NCI-H128 (cell line): ENCODE measurements around the gene CAMSAP3.

Experiments
- DNase-seq: peaks from one replicate; lab custom pipeline; 2025; ENCODE audit not compliant: unreplicated experiment; lab: John Stamatoyannopoulos, UW

CAMSAP3 gene

DNA sequence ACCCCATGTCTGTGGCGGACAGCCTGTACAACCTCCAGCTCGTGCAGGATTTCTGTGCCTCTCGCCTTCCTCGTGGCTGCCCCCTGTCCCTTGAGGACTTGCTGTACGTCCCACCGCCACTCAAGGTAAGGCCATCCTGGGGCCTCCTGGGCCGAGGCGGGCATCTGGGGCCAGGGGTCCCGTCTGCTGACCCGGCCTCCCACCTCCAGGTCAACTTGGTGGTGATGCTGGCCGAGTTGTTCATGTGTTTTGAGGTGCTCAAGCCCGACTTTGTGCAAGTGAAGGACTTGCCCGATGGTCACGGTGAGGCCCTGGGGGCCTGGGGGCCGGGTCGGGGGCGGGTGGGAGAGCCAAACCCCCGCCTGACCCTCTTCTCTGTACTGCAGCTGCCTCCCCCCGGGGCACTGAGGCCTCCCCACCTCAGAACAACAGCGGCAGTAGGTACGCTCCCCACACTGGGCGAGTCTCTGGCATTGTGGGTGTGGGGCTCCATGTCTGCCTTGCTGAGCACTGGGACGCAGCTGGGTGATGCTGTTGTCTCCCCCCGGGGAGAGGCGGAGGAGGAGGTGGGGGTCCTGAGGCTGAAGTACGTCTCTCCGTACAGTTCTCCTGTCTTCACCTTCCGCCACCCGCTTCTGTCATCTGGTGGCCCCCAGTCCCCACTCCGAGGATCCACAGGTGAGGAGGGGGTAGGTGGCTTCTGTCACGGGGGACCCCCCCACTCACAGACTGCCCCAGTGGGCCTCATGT is 15.0 kb downstream of the CAMSAP3 start:
- no peak for DNase-seq

DNA sequence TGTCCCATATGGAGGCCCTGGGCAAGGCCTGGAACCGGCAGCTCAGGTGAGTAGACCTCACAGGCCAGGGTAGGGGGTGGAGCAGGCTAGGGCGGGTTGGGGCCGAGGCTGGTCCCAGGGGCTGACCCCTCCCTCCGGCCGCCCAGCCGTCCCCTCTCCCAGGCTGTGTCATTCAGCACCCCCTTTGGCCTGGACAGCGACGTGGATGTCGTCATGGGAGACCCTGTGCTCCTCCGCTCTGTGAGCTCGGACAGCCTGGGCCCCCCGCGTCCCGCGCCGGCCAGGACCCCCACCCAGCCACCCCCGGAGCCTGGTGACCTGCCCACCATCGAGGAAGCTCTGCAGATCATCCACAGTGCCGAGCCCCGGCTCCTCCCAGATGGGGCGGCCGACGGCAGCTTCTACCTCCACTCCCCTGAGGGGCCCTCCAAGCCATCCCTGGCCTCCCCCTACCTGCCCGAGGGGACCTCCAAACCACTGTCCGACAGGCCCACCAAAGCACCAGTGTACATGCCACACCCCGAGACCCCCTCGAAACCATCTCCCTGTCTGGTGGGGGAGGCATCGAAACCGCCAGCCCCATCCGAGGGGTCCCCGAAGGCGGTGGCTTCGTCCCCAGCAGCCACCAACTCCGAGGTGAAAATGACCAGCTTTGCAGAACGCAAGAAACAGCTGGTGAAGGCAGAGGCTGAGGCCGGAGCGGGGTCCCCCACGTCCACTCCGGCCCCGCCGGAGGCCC is 16.0 kb downstream of the CAMSAP3 start:
- no peak for DNase-seq

DNA sequence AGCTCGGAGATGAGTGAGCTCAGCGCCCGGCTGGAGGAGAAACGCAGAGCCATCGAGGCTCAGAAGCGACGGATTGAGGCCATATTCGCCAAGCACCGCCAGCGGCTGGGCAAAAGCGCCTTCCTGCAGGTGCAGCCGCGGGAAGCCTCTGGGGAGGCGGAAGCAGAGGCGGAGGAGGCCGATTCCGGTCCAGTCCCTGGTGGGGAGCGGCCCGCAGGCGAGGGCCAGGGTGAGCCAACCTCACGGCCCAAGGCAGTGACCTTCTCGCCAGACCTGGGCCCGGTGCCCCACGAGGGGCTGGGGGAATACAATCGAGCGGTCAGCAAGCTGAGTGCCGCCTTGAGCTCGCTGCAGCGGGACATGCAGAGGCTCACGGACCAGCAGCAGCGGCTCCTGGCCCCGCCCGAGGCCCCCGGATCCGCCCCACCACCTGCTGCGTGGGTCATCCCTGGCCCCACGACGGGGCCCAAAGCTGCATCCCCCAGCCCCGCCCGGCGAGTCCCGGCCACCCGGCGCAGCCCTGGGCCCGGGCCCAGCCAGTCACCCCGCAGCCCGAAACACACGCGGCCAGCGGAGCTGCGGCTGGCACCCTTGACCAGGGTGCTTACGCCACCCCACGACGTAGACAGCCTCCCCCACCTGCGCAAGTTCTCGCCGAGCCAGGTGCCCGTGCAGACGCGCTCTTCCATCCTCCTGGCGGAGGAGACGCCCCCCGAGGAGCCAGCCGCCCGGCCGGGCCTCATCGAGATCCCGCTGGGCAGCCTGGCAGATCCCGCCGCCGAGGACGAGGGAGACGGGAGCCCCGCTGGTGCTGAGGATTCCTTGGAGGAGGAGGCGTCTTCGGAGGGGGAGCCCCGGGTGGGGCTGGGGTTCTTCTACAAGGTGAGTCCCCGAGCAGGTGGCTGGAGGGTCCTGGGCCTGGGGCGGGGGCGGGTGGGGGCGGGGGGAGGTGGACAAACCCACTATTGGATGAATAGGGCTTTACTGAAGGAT is 16.9 kb downstream of the CAMSAP3 start:
- DNase-seq = no peak

DNA sequence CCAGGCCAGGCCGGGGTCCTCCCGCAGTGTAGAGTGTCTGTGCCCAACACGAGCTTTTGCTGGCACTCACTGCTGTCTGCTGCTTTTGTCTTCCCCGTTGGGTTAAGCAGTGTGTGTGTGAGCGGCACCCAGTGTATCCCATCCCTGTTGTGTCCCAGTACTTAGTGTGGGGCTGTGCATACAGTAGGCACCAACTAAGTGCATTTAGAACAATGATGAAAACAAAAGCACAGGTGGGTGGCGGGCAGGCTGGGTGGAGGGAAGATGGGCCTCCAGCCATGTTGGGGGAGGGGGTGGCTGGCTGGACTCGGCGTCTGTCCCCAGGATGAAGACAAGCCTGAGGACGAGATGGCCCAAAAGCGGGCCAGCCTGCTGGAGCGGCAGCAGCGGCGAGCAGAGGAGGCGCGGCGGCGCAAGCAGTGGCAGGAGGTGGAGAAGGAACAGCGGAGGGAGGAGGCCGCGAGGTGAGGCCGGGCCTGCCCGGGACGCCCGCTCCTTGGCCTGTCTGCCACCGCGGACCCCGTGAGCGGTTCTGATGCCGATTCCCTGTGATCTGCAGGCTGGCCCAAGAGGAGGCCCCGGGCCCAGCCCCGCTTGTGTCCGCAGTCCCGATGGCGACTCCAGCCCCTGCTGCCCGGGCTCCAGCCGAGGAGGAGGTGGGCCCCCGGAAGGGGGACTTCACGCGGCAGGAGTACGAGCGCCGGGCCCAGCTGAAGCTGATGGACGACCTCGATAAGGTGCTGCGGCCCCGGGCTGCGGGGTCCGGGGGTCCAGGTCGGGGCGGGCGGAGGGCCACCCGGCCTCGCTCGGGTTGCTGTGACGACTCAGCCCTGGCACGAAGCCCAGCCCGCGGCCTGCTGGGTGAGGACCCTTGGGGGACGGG is 19.4 kb downstream of the CAMSAP3 start:
- DNase-seq = no peak

DNA sequence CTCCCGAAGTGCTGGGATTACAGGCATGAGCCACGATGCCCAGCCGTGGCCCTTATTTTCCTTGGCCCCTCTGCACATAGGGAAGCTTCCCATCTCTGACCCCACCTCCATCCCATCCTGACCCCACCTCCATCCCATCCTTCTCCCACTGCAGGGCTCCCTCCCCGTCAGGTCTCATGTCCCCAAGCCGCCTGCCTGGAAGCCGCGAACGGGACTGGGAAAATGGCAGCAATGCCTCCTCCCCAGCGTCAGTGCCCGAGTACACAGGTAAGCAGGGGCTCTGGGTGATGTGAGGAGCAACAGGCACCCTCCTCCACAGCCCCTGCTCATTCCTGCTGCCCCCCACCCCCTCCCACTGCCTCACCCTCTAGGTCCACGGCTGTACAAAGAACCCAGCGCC is 21.5 kb downstream of the CAMSAP3 start:
- DNase-seq = no peak

DNA sequence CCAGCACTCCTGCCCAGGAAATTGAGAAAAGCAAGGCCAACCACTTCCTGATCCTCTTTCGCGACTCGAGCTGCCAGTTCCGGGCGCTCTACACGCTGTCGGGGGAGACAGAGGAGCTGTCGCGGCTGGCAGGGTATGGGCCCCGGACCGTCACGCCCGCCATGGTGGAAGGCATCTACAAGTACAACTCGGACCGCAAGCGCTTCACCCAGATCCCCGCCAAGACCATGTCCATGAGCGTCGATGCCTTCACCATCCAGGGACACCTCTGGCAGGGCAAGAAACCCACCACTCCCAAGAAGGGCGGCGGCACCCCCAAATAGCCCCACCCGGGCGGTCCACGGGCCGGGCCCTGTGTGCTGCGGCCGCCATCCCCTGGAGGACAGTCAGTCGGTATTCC is 22.1 kb downstream of the CAMSAP3 start:
- DNase-seq = no peak

DNA sequence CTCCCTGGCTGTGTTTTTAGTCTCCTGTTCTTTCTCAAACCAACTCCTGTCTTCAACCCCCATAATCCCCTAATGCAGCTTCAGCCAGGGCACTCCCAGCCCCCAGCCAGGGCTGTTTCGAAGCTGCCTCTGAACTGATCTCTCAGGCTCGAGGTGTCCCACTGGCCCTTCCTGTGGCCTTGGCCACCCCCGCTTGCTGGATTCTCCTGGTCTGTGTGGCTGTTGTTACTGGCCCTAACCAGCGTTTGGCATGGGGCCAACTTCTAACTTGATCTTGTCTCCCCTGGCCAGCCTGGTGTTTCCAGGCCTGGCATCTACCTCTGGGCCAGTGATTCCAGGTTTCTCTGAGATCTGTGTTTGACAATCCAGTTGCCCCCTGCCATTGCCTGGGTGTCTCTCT is 22.7 kb downstream of the CAMSAP3 start:
- DNase-seq = no peak

DNA sequence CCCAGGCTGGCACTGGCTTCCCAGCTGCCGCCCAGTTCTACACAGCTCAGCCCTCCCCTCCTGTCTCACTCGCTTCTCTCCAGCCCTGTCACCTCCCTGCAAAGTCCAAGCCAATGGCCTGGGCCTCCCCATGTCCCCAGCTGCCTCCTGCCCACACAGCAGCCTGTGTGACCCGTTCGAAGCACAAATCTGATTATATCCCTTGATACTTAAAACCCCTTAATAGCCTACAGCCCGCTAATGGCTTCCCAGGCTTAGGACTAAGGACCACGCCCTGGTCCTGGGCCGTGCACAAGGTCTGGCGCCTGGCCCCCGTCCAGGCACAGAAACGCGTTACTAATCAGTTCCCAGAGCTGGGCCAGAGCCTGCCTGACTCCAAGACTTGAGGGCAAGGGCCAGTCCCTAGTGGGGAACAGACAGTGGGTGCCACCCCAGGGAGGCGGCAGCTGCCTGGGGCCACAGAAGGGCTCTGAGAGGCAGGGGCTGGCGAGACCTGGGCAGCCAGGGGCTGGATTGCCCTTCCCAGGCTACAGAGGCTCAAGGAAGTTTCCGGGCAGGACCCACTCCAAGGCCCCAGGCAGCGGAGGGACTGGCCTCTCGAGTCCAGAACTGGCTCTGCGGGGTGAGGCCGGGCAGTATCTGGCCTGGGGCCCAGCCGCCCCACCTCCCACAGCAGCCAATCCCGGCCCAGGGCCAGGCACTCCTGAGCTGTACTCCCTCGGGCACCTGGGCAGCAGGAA is 23.3 kb downstream of the CAMSAP3 start:
- DNase-seq = no peak

DNA sequence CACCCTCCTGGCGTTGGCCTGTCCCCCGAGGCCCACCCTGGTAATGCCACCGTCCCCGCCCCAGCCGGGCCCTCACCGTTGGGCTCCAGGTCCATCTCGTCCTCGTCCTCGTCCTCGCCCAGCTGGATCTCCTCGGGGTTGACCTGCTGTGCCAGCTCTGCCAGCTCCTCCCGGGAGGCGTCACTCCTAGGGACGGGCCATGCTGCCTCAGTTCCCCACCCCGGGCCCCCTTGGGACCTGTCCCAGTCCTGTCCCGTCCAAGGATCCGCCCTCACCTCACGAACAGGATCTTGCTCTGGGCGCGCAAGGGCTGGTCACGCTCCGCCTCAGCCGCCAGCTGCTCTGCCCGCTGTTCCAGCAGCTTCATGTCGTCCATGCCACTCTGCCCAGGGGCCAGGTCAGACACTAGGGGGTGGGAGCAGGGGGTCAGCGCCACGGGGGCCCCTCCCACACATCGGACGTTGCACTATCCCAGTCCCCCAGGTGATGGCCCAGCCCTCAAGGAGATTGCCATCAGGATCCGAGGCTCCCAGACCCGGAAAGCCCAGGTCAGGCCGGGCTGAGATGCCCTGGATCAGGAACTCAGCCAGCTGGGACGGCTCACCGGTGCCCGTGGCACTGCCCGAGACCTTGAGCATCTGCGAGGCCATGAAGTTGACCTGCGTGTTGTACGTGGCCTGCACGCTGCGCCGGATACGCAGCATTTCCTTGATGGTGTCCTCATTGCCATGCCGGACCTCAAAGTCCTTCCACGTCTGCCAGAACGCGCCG is 24.2 kb downstream of the CAMSAP3 start:
- DNase-seq = no peak

DNA sequence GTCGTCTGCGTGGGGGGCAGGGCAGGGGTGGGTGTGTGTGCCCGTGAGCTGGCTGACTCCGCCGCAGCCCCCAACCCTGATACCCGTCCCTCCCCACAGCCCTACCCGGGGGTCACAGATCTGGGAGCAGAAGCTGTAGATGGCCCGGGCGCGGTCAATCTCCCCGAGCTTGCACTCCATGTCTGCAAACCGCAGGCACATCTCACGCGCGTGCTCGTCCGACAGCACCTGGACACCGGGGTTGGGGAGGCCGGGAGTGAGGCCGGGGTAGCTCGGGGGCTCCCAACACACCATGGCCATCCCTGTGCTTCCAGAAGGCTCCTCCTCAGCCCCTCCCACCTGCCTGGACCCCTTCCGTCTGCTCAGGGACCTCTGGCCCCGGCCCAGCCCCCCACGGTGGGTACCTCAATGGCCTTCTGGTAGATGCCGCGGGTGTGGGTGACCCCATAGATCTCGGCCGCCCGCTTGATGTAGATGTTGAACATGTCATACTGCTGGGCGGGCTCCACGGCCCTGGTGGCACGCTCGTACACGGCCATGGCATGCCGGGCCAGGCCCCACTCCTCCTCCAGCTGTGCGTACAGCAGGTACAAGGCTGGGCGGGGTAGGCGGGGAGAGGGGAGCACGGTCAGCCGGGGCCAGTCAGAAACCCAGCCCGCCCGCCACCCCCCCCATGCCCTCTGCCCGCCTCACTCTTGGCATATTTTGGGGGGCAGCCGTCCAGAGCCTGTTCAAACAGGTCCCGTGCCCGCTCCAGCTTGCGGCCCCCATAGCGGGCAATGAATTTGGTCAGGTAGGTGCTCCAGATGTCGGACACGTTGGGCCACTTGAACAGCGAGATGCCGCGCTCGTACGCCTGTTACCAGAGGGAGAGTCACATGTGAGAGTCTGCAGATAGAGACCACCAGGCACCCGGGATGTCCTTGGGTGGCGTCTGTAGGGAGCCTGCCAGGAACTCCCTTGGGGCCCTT is 25.1 kb downstream of the CAMSAP3 start:
- no peak for DNase-seq

DNA sequence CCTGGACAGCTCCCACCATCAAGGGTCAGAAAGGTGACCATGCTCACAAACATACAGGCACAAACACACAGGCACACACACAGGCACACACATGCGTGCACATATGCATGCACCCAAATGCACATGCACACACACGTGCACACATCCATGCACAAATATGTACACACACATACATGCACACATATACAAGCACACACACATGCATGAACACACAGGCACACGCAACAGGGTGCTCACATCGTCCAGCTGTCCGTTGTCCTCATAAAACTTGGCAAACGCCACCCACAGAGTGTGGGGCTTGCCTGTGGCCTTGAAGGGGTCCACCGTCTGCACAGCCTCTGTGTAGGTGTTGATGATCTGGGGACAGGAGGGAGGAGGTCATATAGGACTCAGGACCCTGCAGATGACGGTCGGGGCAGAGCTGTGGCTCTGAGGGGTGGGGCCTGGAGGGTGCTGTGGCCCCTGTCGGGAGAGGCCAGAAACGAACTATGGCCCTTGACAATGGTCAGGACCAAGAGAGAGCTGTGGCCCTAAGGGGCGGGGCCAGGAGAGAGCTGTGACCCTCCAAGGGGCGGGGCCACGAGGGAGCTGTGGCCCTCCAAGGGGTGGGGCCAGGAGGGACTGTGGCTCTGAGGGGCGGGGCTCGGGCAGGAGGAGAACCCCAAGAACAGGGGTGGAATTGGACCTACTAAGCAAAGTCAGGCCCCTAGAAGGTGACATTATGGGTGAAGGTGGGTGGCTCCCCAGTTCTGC is 27.4 kb downstream of the CAMSAP3 start:
- no peak for DNase-seq

DNA sequence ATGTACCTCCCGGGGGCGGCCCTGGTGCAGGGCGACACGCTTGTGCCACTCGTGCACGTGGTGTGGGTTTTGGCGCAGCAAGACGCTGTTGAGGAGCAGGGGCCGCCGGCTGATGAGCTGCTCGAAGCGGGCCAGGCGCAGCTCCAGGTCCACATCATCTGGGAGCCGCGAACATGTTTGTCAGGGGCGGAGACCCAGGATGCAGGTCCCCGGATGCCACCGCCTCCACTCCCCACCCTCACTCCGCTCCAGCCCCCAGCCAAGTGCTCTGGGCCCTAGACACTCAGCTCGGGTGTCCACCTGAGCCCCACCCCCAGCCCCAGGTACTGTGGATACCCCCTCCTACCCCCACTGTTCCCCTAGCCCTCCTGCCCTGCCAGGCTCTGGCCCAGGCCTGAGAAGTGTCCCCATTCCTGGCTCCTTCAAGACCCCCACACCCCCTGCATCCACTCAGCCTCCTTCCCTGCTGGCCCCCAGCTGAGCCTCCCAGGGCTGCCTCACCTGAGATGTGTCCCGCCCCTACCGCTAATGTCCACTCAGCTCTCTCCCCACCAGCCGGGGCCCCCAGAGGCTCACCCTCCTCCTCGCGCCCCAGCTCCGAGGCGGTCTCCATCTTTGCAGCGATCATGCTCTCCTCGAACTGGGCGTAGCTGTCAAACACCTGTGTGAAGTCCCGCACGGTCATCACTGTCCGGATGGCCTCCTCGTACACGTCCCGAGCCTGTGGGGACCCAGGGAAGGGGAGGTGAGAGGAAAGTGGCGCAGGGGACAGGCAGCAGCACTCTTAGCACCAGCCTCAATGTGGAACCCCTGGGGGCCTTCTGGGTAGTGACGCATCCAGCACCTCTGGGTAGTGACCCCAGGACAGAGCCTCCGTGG is 28.3 kb downstream of the CAMSAP3 start:
- no peak for DNase-seq

DNA sequence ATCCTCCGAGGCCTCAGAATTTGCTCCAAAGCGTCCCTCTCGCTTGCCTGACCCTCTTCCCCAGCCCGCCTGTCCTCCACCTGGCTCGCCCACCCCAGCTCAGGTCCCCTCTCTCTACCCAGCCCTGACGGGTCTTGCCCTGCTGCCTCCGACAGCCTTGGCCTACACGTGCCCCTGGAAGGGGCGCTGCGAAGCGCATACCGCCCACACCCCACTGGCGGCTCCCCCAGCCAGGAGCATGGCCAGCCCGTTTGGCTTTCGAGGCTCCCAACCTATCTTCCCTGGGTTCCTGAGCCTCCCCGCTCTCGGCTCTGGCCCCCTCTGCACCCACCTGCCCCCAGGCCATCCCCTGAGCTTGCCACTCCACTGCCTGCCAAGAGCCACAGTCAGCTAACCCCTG is 29.1 kb downstream of the CAMSAP3 start:
- no peak for DNase-seq

DNA sequence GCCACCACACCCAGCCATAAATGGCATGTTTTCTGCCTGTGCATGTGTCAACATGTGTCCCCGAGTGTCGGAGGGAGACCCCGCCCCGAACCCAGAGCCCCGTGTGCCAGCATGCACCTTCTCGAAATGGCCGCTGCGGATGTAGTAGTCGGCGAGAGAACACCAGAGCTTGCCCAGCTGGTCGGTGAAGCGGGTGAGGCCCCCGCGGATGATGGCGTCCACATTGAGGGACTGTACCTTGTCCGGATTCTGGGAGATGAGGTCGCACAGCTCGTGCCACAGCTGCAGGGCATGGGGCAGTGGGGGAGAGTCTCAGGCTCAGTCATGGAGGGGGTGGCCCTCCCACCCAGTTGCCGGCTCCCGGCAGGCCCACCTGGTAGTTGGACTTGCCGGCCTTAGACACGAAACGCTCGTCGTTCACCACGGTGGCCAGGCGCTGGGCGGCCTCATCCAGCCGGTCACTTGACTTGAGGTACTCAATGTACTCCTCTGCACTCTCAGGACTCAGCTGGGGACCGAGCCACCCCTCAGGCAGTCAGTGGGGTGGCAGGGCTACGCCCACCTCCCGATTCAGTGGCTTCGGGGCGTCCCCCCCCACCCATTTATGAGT is 30.2 kb downstream of the CAMSAP3 start:
- no peak for DNase-seq

DNA sequence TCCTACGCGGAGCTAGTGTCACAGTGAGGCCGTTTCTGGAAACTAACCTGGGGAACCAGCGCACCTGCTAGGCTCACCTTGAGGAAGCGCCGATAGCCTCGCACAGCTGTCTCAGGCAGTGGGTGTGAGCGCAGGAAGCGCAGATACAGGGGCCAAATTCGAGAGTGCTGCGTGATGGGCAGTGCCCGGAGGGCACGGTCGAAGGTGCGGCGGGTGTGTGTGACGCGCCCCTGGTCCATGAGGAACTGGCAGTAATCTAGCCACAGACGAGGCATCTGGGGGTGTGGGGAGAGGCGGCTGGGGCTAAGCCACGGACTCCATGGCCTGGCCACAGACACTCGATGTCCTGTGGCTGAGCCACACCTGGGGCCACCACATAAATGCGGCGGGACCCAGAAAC is 31.5 kb downstream of the CAMSAP3 start:
- no peak for DNase-seq
